Ascending aorta (tissue), 2 donors: ENCODE results near the gene CHCHD3. TPM values are rescaled to one million over a fixed set of nuclear protein-coding genes. Genes with fewer than 3 reads are reported as not detected.

ENCODE experiments used
- DNase-seq, 2 donors: peaks; one replicate each; pipeline ENCODE4 v3.0.0-alpha.2; 2019; ENCODE audit warnings: low spot score in 2 of 2
- H3K27ac ChIP-seq, 2 donors: fragments of 200-600 bp; sonication (generic); one replicate each; pipeline ENCODE4 v1.5.1; 2016 to 2017; ENCODE audit warnings: mild to moderate bottlenecking in 1 of 2
- H3K27me3 ChIP-seq: fragments of 200-600 bp; sonication (generic); one replicate; pipeline ENCODE4 v1.5.1; 2017
- H3K36me3 ChIP-seq, 2 donors: fragments of 200-600 bp; sonication (generic); one replicate each; pipeline ENCODE4 v1.5.1; 2016
- H3K4me1 ChIP-seq, 2 donors: fragments of 200-600 bp; sonication (generic); one replicate each; pipeline ENCODE4 v1.5.1; 2016 to 2017; ENCODE audit warnings: mild to moderate bottlenecking in 1 of 2
- H3K4me3 ChIP-seq, 2 donors: fragments of 200-600 bp; sonication (generic); one replicate each; pipeline ENCODE4 v1.5.1; 2016 to 2017; ENCODE audit warnings: mild to moderate bottlenecking in 1 of 2
- H3K9me3 ChIP-seq, 2 donors: fragments of 200-600 bp; sonication (generic); one replicate each; pipeline ENCODE4 v1.5.1; 2016
- intact Hi-C: fragments of 100-400 bp; cut with DNase I; formaldehyde crosslinking; loops from one replicate; pipeline ENCODE4 v1.15.1; 2023
- total RNA-seq: library from RNA; depleted of rRNA; stranded (reverse); fragments of >200 nt; gene quantifications from one replicate; pipeline ENCODE4 v1.1.0, GENCODE V29; 2016
- TF ChIP-seq, protein P1 (sequence below), 3 experiments: fragments of 200-600 bp in 2 of 3; fragments of 450-650 bp in 1 of 3; sonication (generic) in 2 of 3; IDR thresholded peaks; one replicate each; pipeline ENCODE4 v1.5.1; 2016 to 2019; ENCODE audit warnings: antibody characterized with exemption in 3 of 3, mild to moderate bottlenecking in 1 of 3, moderate library complexity in 1 of 3

Gene CHCHD3
- total RNA-seq, 1 donor from 2014 or later, result 26.2 TPM

DNA sequence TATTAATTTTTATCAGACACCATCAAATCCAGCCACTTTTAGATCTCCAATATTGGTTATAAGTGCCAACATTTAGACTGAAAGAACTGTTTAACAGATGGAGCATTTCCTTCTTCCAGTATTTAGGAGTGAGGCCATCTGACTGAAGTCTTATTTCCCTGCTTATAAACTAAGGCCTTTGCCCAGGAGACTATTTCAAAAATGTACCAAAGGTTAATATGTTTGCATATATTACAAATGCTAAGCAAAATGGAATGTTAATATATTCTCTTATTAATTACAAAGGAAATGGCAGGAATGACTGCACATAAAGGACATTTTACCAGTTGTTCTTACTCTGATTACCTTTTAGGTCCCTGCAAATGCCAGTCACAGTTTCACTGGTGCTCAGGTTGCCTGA, 266.8 kb downstream of the CHCHD3 start:
- intact Hi-C loops, result no loop called here
- no peaks in the 10 kb centered on the region for H3K9me3 ChIP-seq
- no peaks in the 10 kb centered on the region for H3K27me3 ChIP-seq
- H3K36me3 ChIP-seq, result no peaks in the 10 kb centered on the region
- DNase-seq, result no peak
- H3K4me1 ChIP-seq, result no peaks in the 10 kb centered on the region
- no peak overlapping the region for H3K4me3 ChIP-seq
- no peak overlapping the region for H3K27ac ChIP-seq
- TF ChIP-seq, protein P1, sequence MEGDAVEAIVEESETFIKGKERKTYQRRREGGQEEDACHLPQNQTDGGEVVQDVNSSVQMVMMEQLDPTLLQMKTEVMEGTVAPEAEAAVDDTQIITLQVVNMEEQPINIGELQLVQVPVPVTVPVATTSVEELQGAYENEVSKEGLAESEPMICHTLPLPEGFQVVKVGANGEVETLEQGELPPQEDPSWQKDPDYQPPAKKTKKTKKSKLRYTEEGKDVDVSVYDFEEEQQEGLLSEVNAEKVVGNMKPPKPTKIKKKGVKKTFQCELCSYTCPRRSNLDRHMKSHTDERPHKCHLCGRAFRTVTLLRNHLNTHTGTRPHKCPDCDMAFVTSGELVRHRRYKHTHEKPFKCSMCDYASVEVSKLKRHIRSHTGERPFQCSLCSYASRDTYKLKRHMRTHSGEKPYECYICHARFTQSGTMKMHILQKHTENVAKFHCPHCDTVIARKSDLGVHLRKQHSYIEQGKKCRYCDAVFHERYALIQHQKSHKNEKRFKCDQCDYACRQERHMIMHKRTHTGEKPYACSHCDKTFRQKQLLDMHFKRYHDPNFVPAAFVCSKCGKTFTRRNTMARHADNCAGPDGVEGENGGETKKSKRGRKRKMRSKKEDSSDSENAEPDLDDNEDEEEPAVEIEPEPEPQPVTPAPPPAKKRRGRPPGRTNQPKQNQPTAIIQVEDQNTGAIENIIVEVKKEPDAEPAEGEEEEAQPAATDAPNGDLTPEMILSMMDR (IDR thresholded peaks at IDR 0.05), result no peak

DNA sequence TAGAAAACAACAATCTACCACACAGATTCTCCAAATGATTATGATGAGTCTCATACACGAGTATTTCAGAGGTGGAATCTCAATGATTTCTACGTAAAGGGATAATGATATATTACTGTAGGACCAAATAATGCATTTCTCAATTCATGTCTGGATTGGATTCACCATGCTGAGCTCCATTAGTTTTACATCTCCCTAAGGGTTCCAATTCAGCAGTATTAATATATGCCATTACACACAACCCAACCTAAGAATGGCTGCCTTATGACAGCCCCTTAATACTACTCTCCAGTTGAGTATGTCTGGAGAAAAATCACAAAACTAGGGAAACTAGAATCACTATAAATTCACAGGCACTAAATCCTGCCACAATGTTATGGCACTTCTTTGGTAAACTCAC, 271.3 kb downstream of the CHCHD3 start:
- no peak overlapping the region for H3K4me3 ChIP-seq
- no peak overlapping the region for H3K27ac ChIP-seq
- H3K36me3 ChIP-seq, result no peaks in the 10 kb centered on the region
- intact Hi-C loops, result no loop called here
- H3K27me3 ChIP-seq, result no peaks in the 10 kb centered on the region
- no peak for DNase-seq
- no peaks in the 10 kb centered on the region for H3K4me1 ChIP-seq
- H3K9me3 ChIP-seq, result no peaks in the 10 kb centered on the region
- TF ChIP-seq, protein P1 (IDR thresholded peaks at IDR 0.05), result no peak

DNA sequence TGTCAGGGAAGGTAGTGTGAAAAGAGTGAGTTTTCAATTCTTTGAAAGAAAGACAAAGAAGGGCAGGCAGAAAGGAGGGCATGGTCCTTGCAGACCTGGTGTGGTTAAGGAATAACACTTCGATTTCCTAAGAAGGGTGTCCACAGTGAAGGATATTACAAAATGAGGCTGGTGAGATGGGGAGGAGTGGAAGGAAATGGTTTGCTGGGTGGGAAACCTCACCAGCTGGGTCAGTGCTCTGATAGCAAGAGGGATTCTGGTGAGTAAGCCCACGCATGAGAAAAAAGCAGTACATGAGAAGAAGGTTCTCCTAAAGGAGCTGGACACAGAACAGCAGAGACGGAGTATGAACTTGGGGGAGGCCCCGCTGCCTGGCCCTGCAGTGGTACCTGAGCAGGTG, 275.1 kb downstream of the CHCHD3 start:
- Histone ChIP-seq H3K9me3 (no peaks in the 10 kb centered on the region), H3K4me3 (no peak overlapping the region), H3K36me3 (no peaks in the 10 kb centered on the region), H3K27ac (no peak overlapping the region), H3K4me1 (no peaks in the 10 kb centered on the region), H3K27me3 (no peaks in the 10 kb centered on the region)
- intact Hi-C loops, result no loop called here
- TF ChIP-seq, protein P1 (IDR thresholded peaks at IDR 0.05), result no peak
- DNase-seq, result no peak

DNA sequence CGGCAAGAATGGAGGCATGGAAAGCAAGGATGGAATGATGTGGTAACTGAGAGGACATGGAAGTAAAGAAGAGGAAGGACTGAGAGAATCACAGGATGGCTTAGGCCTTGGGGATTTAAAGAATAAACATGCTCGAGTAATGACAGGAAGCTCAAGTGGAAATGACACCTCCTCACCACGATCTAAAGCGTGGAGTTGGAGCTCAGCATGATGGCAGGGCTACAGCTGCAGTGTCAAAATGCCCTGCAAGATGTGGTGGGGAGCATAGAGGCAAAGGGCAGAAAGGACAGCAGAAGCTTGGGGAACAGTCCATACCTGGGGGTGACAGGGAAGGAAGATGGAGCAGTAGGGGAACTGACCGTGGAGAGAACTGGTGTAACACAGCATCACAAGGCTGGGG, 276.1 kb downstream of the CHCHD3 start:
- Histone ChIP-seq H3K36me3 (no peaks in the 10 kb centered on the region), H3K27me3 (no peaks in the 10 kb centered on the region), H3K9me3 (no peaks in the 10 kb centered on the region), H3K4me1 (no peaks in the 10 kb centered on the region), H3K27ac (no peak overlapping the region), H3K4me3 (no peak overlapping the region)
- DNase-seq, result no peak
- intact Hi-C loops, result no loop called here
- TF ChIP-seq, protein P1 (IDR thresholded peaks at IDR 0.05), result no peak

DNA sequence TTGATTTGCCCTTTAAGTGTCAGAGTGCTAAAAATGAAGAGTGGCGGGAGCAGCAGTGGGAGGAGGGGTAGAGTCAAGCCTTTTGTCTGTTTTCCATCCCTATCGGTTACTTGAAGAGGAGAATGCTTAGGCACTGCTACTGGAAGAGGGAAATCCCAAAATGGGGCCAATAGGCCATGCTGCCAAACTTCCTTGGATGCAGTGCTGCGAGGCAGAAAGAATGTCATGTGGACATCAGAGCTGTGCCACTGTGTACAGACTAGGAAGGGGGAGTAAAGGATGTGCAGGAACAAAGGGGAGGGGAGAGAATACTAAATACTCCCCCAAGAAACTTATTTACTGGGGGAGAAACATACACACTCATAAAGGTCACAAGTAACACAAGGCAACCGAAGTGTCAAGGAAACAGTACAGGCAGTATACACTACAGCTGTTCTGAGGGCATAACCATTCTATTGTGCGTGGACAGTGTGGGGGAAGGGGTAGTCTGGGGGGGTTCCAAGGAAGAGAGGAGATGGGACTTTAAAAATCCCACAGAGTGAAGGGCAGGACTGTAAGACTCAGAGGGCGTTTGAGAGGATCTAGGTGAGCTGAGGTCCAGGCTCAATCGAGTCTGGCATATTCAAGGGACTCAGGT, 276.9 kb downstream of the CHCHD3 start:
- Histone ChIP-seq H3K36me3 (no peaks in the 10 kb centered on the region), H3K4me3 (no peak overlapping the region), H3K27ac (no peak overlapping the region), H3K4me1 (no peaks in the 10 kb centered on the region), H3K27me3 (no peaks in the 10 kb centered on the region), H3K9me3 (no peaks in the 10 kb centered on the region)
- no peak for DNase-seq
- intact Hi-C loops, result no loop called here
- TF ChIP-seq, protein P1 (IDR thresholded peaks at IDR 0.05), result no peak

DNA sequence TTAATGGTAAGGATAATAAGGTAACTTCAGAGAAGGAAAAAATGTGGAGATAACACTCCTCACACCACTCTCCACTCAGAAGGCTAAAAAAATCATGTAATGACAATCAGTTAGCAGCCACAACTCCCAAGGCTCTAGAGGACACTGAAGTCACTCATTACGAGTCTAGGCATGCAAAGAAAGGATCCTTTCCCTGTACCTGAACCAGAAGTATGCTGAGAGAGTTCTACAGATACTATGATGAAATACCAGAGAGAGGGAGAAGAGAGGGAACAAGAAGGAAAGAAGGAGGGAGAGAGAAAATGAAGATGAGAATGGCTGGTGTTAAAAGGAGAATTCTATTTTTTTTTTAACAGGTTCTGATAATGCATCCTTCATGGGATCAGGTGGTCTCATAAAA, 281.4 kb downstream of the CHCHD3 start:
- TF ChIP-seq, protein P1 (IDR thresholded peaks at IDR 0.05), result no peak
- Histone ChIP-seq H3K27ac (no peak overlapping the region), H3K4me3 (no peak overlapping the region), H3K27me3 (no peaks in the 10 kb centered on the region), H3K4me1 (no peaks in the 10 kb centered on the region), H3K9me3 (no peaks in the 10 kb centered on the region), H3K36me3 (peaks cover 0 to 6% of the 10 kb centered on the region in 2 donors)
- intact Hi-C loops, result no loop called here
- DNase-seq, result no peak
